ENCODE measurements around the gene SLX9. TPM values are rescaled to one million over a fixed set of nuclear protein-coding genes. Genes with fewer than 3 reads are reported as not detected.

The SLX9 gene
- polyA plus RNA-seq, 1 donor from 2014 or later, result 15.4 TPM

DNA sequence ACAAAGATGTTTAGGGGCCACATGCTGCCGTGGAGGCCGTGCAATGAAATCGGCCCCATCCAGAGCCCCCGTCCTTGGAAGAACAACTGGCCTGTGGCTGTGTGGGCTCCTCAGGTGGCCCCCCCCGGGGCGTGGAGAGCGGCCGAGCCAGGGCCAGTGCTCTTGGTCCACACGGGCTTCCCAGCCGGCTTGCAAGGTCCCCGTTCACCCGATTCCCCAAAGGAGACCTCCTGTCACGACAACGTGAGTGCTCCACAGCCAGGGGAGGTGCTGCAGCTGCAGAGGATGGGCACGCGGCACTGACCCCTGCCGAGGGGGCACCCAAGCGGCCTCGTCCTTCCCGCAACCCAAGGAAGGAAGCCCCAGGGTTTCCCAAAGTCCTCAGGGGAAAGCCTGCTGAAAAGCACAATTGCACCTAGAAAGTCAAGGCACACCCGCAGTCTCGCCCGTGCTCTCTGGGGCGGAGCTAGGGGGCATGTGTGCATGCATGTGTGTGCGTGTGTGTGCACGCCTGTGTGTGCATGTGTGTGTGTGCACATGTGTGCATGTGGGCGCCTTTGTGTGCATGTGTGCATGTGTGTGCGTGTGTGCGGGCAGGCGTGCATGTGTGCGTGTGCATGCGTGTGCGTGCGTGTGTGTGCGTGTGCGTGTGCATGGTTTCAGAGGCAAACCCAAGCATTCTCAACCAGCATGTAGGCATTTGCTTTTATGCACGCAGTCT is 48.2 kb downstream of the SLX9 start:
- Histone ChIP-seq H4K20me1 (ENCODE audit: insufficient read depth) (no peaks in the 10 kb centered on the region), H3K36me3 (ENCODE audit: insufficient read depth, low read length) (no peaks in the 10 kb centered on the region), H3K4me3 (ENCODE audit: low read length) (no peak overlapping the region), H3K9me2 (ENCODE audit: insufficient read depth, low read length) (no peaks in the 10 kb centered on the region), H2AFZ (ENCODE audit: low read depth, low read length) (no peak overlapping the region), H3K9ac (ENCODE audit: low read length) (no peak overlapping the region), H3F3A (ENCODE audit: insufficient read depth, low read length, poor library complexity, severe bottlenecking) (no peaks in the 10 kb centered on the region), H3K4me2 (ENCODE audit: low read length) (no peak overlapping the region), H3K9me3 (ENCODE audit: low read length) (no peaks in the 10 kb centered on the region), H3K27me3 (ENCODE audit: insufficient read depth, low read depth, low read length) (no peaks in the 10 kb centered on the region), H3K79me2 (replicated peaks; ENCODE audit: insufficient read depth, low read length) (no peaks in the 10 kb centered on the region), H3K27ac (ENCODE audit: low read length) (no peak overlapping the region)
- TF ChIP-seq EP300 (conservative IDR thresholded peaks at IDR 0.05; ENCODE audit: poor library complexity, severe bottlenecking) (no peak), POLR2AphosphoS5 (IDR thresholded peaks at IDR 0.05) (no peak), TAF1 (IDR thresholded peaks at IDR 0.05; ENCODE audit: low read depth) (no peak)
- TF ChIP-seq, protein P1, sequence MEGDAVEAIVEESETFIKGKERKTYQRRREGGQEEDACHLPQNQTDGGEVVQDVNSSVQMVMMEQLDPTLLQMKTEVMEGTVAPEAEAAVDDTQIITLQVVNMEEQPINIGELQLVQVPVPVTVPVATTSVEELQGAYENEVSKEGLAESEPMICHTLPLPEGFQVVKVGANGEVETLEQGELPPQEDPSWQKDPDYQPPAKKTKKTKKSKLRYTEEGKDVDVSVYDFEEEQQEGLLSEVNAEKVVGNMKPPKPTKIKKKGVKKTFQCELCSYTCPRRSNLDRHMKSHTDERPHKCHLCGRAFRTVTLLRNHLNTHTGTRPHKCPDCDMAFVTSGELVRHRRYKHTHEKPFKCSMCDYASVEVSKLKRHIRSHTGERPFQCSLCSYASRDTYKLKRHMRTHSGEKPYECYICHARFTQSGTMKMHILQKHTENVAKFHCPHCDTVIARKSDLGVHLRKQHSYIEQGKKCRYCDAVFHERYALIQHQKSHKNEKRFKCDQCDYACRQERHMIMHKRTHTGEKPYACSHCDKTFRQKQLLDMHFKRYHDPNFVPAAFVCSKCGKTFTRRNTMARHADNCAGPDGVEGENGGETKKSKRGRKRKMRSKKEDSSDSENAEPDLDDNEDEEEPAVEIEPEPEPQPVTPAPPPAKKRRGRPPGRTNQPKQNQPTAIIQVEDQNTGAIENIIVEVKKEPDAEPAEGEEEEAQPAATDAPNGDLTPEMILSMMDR (IDR thresholded peaks at IDR 0.05; ENCODE audit: poor library complexity, severe bottlenecking), result no peak

DNA sequence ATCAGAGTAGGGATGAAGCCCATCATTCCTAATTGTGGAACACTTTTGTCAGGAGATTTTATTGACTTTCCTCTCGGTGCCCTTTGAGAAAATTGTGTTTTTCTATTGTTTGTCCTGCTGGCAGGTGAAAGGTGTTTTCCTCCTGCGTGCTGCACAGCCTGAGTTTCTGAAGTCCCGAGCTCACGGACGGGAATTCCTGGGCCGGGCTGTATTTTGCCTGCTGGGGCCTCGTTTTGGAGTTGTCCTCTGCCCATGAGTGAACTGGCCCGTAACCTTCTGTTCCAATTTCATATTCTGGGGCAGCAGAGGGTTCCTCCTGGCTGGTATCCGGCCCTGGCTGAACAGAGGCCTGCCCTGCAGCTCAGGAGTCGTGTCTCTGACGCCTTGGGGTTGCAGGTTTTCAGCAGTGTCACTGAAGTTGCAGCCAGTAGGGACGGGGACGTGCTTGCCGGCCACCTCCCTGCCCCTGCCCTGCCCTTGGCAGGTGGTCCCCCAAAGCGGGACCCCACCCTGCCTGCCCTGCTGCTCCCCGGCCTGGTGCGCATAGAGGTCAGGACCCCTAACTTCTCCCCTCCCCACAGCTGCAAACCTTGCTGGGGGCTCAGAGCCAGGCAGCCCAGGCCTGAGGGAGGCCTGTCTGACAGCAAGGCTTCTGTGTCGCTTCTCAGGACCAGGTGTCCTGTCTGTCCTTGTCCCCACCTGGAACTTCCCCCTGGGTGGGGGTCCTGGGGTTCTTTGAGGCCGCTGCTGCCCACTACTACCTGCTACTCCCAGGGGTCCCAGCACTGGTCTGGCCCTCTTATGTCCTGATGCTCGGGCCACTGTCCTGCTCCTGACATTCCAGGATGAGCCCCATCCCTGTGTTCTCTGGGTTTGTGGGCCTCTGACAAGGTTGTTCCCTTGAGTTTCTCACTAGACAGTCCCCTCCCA is 49.0 kb downstream of the SLX9 start:
- no peaks in the 10 kb centered on the region for H3K27me3 ChIP-seq (ENCODE audit: insufficient read depth, low read depth, low read length)
- H3K36me3 ChIP-seq (ENCODE audit: insufficient read depth, low read length), result no peaks in the 10 kb centered on the region
- TF ChIP-seq MXI1 (conservative IDR thresholded peaks at IDR 0.05; ENCODE audit: poor library complexity, severe bottlenecking) (no peak), POLR2AphosphoS5 (IDR thresholded peaks at IDR 0.05) (no peak), EP300 (conservative IDR thresholded peaks at IDR 0.05; ENCODE audit: poor library complexity, severe bottlenecking) (no peak), RAD21 (conservative IDR thresholded peaks at IDR 0.05) (no peak), TAF1 (IDR thresholded peaks at IDR 0.05; ENCODE audit: low read depth) (no peak), SMC3 (conservative IDR thresholded peaks at IDR 0.05; ENCODE audit: poor library complexity) (no peak), EZH2 (IDR thresholded peaks at IDR 0.05; ENCODE audit: borderline replicate concordance, insufficient read depth, low read length, poor library complexity, severe bottlenecking) (no peak)
- TF ChIP-seq, protein P2, sequence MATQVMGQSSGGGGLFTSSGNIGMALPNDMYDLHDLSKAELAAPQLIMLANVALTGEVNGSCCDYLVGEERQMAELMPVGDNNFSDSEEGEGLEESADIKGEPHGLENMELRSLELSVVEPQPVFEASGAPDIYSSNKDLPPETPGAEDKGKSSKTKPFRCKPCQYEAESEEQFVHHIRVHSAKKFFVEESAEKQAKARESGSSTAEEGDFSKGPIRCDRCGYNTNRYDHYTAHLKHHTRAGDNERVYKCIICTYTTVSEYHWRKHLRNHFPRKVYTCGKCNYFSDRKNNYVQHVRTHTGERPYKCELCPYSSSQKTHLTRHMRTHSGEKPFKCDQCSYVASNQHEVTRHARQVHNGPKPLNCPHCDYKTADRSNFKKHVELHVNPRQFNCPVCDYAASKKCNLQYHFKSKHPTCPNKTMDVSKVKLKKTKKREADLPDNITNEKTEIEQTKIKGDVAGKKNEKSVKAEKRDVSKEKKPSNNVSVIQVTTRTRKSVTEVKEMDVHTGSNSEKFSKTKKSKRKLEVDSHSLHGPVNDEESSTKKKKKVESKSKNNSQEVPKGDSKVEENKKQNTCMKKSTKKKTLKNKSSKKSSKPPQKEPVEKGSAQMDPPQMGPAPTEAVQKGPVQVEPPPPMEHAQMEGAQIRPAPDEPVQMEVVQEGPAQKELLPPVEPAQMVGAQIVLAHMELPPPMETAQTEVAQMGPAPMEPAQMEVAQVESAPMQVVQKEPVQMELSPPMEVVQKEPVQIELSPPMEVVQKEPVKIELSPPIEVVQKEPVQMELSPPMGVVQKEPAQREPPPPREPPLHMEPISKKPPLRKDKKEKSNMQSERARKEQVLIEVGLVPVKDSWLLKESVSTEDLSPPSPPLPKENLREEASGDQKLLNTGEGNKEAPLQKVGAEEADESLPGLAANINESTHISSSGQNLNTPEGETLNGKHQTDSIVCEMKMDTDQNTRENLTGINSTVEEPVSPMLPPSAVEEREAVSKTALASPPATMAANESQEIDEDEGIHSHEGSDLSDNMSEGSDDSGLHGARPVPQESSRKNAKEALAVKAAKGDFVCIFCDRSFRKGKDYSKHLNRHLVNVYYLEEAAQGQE (IDR thresholded peaks at IDR 0.05; ENCODE audit: borderline replicate concordance), result no peak
- TF ChIP-seq, protein P1 (IDR thresholded peaks at IDR 0.05; ENCODE audit: poor library complexity, severe bottlenecking), result no peak
- no peak overlapping the region for H2AFZ ChIP-seq (ENCODE audit: low read depth, low read length)
- H3K27ac ChIP-seq (ENCODE audit: low read length), result no peak overlapping the region
- H4K20me1 ChIP-seq (ENCODE audit: insufficient read depth), result no peaks in the 10 kb centered on the region
- H3K79me2 ChIP-seq (replicated peaks; ENCODE audit: insufficient read depth, low read length), result no peaks in the 10 kb centered on the region
- H3F3A ChIP-seq (ENCODE audit: insufficient read depth, low read length, poor library complexity, severe bottlenecking), result no peaks in the 10 kb centered on the region
- no peaks in the 10 kb centered on the region for H3K9me2 ChIP-seq (ENCODE audit: insufficient read depth, low read length)
- H3K4me2 ChIP-seq (ENCODE audit: low read length), result no peak overlapping the region
- peak overlapping the region; percentile 27 for H3K9ac ChIP-seq (ENCODE audit: low read length)
- peak overlapping the region; percentile 15 for H3K4me3 ChIP-seq (ENCODE audit: low read length)
- no peaks in the 10 kb centered on the region for H3K9me3 ChIP-seq (ENCODE audit: low read length)
